Islet of Langerhans (tissue), 1 donor: ENCODE data around the gene ACLY.
A peak's percentile ranks its signal among the peaks of the same experiment; 100 is the strongest.
"Not testable (repeated sequence)": the region's sequence is repeated elsewhere in the genome, so short reads cannot be mapped to it uniquely, and the experiment has no call there.

ENCODE experiments used
- FAIRE-seq: peaks from one replicate; lab custom pipeline; 2011; peaks lifted over from hg19 to GRCh38; lab: Jason Lieb, UNC

ACLY gene

GRCh38 chr17:41910701-41911391 lies 7.9 kb downstream of the ACLY start:
- FAIRE-seq: no peak

GRCh38 chr17:41909088-41909487 lies 9.7 kb downstream of the ACLY start:
- no peak for FAIRE-seq

GRCh38 chr17:41907633-41908539 lies 10.9 kb downstream of the ACLY start:
- peak; percentile 85 for FAIRE-seq

DNA sequence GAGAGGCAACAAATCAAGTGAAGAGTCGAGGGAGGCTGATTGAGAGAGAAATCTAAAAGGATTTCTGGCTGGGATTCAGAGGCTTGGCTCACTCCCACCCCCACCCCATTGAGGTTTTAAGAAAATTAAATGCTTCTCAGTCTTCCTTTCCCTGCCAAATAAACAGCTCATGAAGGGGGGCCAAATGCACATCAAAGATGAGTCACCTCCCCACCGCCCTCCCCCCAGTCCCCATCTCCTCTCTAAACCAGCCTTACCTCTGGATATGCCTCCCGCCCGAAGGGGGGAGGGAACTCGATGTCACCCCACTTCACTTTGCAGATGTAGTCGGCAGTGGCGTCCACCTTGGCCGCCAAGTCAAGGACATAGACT lies 11.6 kb downstream of the ACLY start:
- FAIRE-seq: peak; percentile 83

GRCh38 chr17:41906465-41907184 lies 12.1 kb downstream of the ACLY start:
- no peak for FAIRE-seq

GRCh38 chr17:41905172-41905571 lies 13.6 kb downstream of the ACLY start:
- FAIRE-seq: no peak

- no peak for FAIRE-seq
Measured at GRCh38 chr17:41904242-41904841, 14.4 kb downstream of the ACLY start.

GRCh38 chr17:41901646-41902045 lies 17.1 kb downstream of the ACLY start:
- no peak for FAIRE-seq

GRCh38 chr17:41896726-41897125 lies 22.0 kb downstream of the ACLY start:
- FAIRE-seq: no peak

- no peak for FAIRE-seq
Measured at GRCh38 chr17:41895617-41896016, 23.1 kb downstream of the ACLY start.

GRCh38 chr17:41894791-41895331 lies 23.9 kb downstream of the ACLY start:
- FAIRE-seq: no peak

GRCh38 chr17:41893384-41893783 lies 25.4 kb downstream of the ACLY start:
- FAIRE-seq: no peak

GRCh38 chr17:41892021-41892376 lies 26.8 kb downstream of the ACLY start:
- no peak for FAIRE-seq

GRCh38 chr17:41891135-41892020 lies 27.4 kb downstream of the ACLY start:
- FAIRE-seq: no peak

DNA sequence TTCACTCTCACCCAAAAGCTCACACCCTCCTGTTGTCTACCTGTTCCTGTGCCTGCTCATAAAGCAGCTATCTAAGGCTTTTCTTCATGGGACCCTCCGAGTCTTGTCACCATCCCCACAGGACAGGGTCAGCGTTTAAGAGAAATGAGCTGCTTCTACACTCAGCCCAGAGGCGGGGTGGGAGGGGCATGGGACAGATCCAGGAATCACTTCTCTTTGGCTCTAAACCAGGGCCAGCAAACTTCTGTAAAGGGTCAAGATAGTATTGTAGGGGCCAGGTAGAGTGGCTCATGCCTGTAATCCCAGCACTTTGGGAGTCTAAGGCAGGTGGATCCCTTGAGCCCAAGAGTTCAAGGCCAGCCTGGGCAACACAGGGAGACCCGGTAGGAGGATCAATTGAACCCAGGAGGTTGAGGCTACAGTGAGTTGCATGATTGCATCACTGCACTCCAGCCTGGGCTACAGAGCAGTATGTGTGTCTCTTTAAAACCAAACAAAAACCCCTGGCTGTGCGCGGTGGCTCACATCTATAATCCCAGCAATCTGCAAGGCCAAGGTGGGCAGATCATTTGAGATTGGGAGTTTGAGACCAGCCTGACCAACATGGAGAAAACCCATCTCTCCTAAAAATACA lies 30.3 kb downstream of the ACLY start:
- no peak for FAIRE-seq

DNA sequence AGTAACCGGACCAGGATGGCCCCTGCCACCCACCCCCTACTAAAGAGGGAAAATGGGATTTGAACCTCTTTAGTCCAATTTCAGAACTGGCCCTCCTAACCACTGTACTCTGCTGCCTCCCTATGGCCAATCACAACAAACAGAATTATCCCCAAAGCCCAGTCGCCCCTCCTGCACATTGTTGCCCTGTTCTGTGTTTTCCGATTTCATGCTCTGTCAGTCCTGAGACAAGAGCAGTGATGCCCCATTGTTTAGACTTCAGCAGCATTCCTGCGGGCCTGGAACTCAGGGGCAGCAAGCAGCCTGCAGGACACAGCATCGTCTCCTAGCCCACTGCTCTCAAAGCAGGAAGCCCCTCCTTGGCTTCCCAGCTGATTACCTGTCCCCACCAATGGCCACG lies 33.0 kb downstream of the ACLY start:
- no peak for FAIRE-seq

DNA sequence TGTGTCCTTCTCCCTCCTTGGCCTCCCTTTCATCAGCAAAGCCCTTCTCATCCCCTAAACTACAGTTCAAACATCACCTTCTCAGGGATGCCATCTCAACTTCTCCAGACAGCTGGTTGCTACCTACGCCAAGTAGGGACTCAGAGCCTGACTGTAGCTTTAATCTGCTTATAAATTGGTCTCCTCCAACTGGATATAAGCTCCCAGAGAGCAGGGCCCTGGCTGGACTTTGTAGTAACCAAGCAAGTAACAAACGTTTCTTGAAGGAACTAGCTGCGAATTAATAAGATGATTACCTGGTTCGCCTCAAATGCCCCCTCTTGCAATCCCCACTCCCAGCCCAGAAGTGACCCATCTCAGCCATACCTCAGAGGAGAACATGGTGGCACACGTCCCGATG lies 36.0 kb downstream of the ACLY start:
- no peak for FAIRE-seq

- FAIRE-seq: no peak
Measured at GRCh38 chr17:41880130-41880529, 38.6 kb downstream of the ACLY start.

DNA sequence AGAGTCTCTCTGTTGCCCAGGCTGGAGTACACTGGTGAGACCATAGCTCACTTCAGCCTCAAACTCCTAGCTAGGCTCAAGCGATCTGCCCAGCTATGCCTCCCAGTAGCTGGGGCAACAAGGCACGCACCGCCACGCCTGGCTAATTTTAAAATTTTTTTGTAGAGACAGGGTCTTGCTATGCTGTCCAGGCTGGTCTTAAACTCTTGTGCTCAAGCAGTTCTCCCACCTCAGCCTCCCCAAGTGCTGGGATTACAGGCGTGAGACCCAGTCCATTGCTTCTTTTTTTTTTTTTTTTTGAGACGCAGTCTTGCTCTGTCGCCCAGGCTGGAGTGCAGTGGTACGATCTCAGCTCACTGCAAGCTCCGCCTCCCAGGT lies 44.5 kb downstream of the ACLY start:
- not testable (repeated sequence) for FAIRE-seq

- FAIRE-seq: no peak
Measured at GRCh38 chr17:41873559-41874292, 45.0 kb downstream of the ACLY start.
